Epithelial cell of esophagus (primary cell): ENCODE results near the gene CDC14B.

Source experiments
- DNase-seq: peaks from one replicate; pipeline ENCODE4 v3.0.0; 2010; ENCODE audit warnings: low read depth
- H3K4me3 ChIP-seq: 2 replicates; pipeline ENCODE4 v1.5.1; 2011; ENCODE audit warnings: mild to moderate bottlenecking, low read length, control low read depth
- CTCF ChIP-seq: IDR thresholded peaks from 2 replicates; pipeline ENCODE4 v1.5.1; 2011; ENCODE audit warnings: low read depth, mild to moderate bottlenecking, low read length, control low read depth, inconsistent platforms; ENCODE audit not compliant: insufficient read depth; ENCODE audit errors: missing control alignments

Gene CDC14B

GRCh38 chr9:96556701-96557461 is 62.8 kb downstream of the CDC14B start:
- DNase-seq: no peak
- H3K4me3 ChIP-seq: no peak overlapping the region
- no peak for TF ChIP-seq CTCF

- no peak overlapping the region for H3K4me3 ChIP-seq
- TF ChIP-seq CTCF: no peak
- peak; percentile 33 for DNase-seq
Measured at GRCh38 chr9:96555567-96556386, 63.9 kb downstream of the CDC14B start.

- TF ChIP-seq CTCF: no peak
- H3K4me3 ChIP-seq: no peak overlapping the region
Measured at GRCh38 chr9:96554801-96555566, 64.7 kb downstream of the CDC14B start.

GRCh38 chr9:96554326-96554725 is 65.3 kb downstream of the CDC14B start:
- DNase-seq: no peak
- TF ChIP-seq CTCF: no peak

More at GRCh38 chr9:96554801-96555566, 64.7 kb downstream of the CDC14B start:
- no peak for DNase-seq

GRCh38 chr9:96553070-96553469 is 66.6 kb downstream of the CDC14B start:
- TF ChIP-seq CTCF: no peak
- H3K4me3 ChIP-seq: no peak overlapping the region
- DNase-seq: peak; percentile 68

More at GRCh38 chr9:96554326-96554725, 65.3 kb downstream of the CDC14B start:
- no peak overlapping the region for H3K4me3 ChIP-seq

GRCh38 chr9:96551403-96551802 is 68.2 kb downstream of the CDC14B start:
- no peak for TF ChIP-seq CTCF
- no peak overlapping the region for H3K4me3 ChIP-seq
- DNase-seq: no peak
